Activated CD4-positive, alpha-beta T cell treated with anti-CD3 and anti-CD28 coated beads for 4 hours (primary cell): Measurements from ENCODE around the gene CNEP1R1.
A peak's percentile ranks its signal among the peaks of the same experiment; 100 is the strongest.

Experiments used
- DNase-seq, 2 donors: peaks; one replicate each; pipeline ENCODE4 v3.0.0-alpha.2; 2020

Gene CNEP1R1

GRCh38 chr16:50065624-50066481, 40.8 kb downstream of the CNEP1R1 start, which contains the start of gene HEATR3:
TSS of gene HEATR3 (plus strand) at chr16:50065970. CDS start at chr16:50066132, 162 bp downstream.
- peak; percentile 91 to 95 for DNase-seq

GRCh38 chr16:50066482-50067289, 41.7 kb downstream of the CNEP1R1 start:
- DNase-seq = no peak

- DNase-seq = peak; percentile 5 to 29
These were observed 42.3 kb downstream of the CNEP1R1 start for GRCh38 chr16:50067290-50067853.

- DNase-seq = no peak
These were observed 43.5 kb downstream of the CNEP1R1 start for GRCh38 chr16:50068550-50068949.

- DNase-seq = no peak
These were observed 44.0 kb downstream of the CNEP1R1 start for GRCh38 chr16:50069060-50069459.

GRCh38 chr16:50071075-50071671, 46.1 kb downstream of the CNEP1R1 start:
- DNase-seq = no peak

GRCh38 chr16:50072730-50073129, 47.7 kb downstream of the CNEP1R1 start:
- no peak for DNase-seq

- no peak for DNase-seq
These were observed 54.5 kb downstream of the CNEP1R1 start for GRCh38 chr16:50079397-50080140.

GRCh38 chr16:50081428-50082018, 56.5 kb downstream of the CNEP1R1 start:
- no peak for DNase-seq

GRCh38 chr16:50083996-50084395, 59.0 kb downstream of the CNEP1R1 start:
- no peak for DNase-seq

GRCh38 chr16:50086176-50086575, 61.2 kb downstream of the CNEP1R1 start:
- no peak for DNase-seq
